Measurements from ENCODE around the gene CLK3.

The CLK3 gene

GRCh38 chr15:74603789-74604705 is 11.6 kb upstream of the CLK3 start:
- Histone ChIP-seq H3K4me1 (ENCODE audit: control insufficient read depth, low read depth, low read length) (no peaks in the 10 kb centered on the region), H3K4me3 (ENCODE audit: low read length) (no peak overlapping the region), H3K9ac (ENCODE audit: low read length) (no peak overlapping the region), H3K27me3 (ENCODE audit: control insufficient read depth, insufficient read depth, low read length) (no peaks in the 10 kb centered on the region), H3K27ac (ENCODE audit: low read length) (no peak overlapping the region), H3K36me3 (ENCODE audit: control insufficient read depth, low read depth, low read length) (no peaks in the 10 kb centered on the region), H3K9me3 (ENCODE audit: control insufficient read depth, low read depth, low read length) (no peaks in the 10 kb centered on the region)

GRCh38 chr15:74604983-74605794 is 10.4 kb upstream of the CLK3 start:
- no peak overlapping the region for H3K4me3 ChIP-seq (ENCODE audit: low read length)
- H3K27ac ChIP-seq (ENCODE audit: low read length) = no peak overlapping the region
- H3K36me3 ChIP-seq (ENCODE audit: control insufficient read depth, low read depth, low read length) = no peaks in the 10 kb centered on the region
- no peak overlapping the region for H3K9ac ChIP-seq (ENCODE audit: low read length)
- no peaks in the 10 kb centered on the region for H3K9me3 ChIP-seq (ENCODE audit: control insufficient read depth, low read depth, low read length)
- no peaks in the 10 kb centered on the region for H3K4me1 ChIP-seq (ENCODE audit: control insufficient read depth, low read depth, low read length)
- no peaks in the 10 kb centered on the region for H3K27me3 ChIP-seq (ENCODE audit: control insufficient read depth, insufficient read depth, low read length)

GRCh38 chr15:74605795-74606150 is 9.9 kb upstream of the CLK3 start:
- Histone ChIP-seq H3K36me3 (ENCODE audit: control insufficient read depth, low read depth, low read length) (no peaks in the 10 kb centered on the region), H3K27me3 (ENCODE audit: control insufficient read depth, insufficient read depth, low read length) (no peaks in the 10 kb centered on the region), H3K4me3 (ENCODE audit: low read length) (no peak overlapping the region), H3K9ac (ENCODE audit: low read length) (no peak overlapping the region), H3K4me1 (ENCODE audit: control insufficient read depth, low read depth, low read length) (no peaks in the 10 kb centered on the region), H3K9me3 (ENCODE audit: control insufficient read depth, low read depth, low read length) (no peaks in the 10 kb centered on the region), H3K27ac (ENCODE audit: low read length) (no peak overlapping the region)

GRCh38 chr15:74608786-74609185 is 6.8 kb upstream of the CLK3 start:
- Histone ChIP-seq H3K27ac (ENCODE audit: low read length) (no peak overlapping the region), H3K4me1 (ENCODE audit: control insufficient read depth, low read depth, low read length) (no peaks in the 10 kb centered on the region), H3K27me3 (ENCODE audit: control insufficient read depth, insufficient read depth, low read length) (peaks cover 15% of the 10 kb centered on the region), H3K9ac (ENCODE audit: low read length) (no peak overlapping the region), H3K9me3 (ENCODE audit: control insufficient read depth, low read depth, low read length) (no peaks in the 10 kb centered on the region), H3K36me3 (ENCODE audit: control insufficient read depth, low read depth, low read length) (no peaks in the 10 kb centered on the region), H3K4me3 (ENCODE audit: low read length) (no peak overlapping the region)

GRCh38 chr15:74609938-74610301 is 5.7 kb upstream of the CLK3 start:
- no peak overlapping the region for H3K4me3 ChIP-seq (ENCODE audit: low read length)

GRCh38 chr15:74610302-74610951 is 5.2 kb upstream of the CLK3 start:
- H3K4me1 ChIP-seq (ENCODE audit: control insufficient read depth, low read depth, low read length) = no peaks in the 10 kb centered on the region

More at GRCh38 chr15:74609938-74610301, 5.7 kb upstream of the CLK3 start:
- no peak overlapping the region for H3K27ac ChIP-seq (ENCODE audit: low read length)
- H3K4me1 ChIP-seq (ENCODE audit: control insufficient read depth, low read depth, low read length) = no peaks in the 10 kb centered on the region
- peaks cover 18% of the 10 kb centered on the region for H3K27me3 ChIP-seq (ENCODE audit: control insufficient read depth, insufficient read depth, low read length)
- no peak overlapping the region for H3K9ac ChIP-seq (ENCODE audit: low read length)
- no peaks in the 10 kb centered on the region for H3K36me3 ChIP-seq (ENCODE audit: control insufficient read depth, low read depth, low read length)
- no peaks in the 10 kb centered on the region for H3K9me3 ChIP-seq (ENCODE audit: control insufficient read depth, low read depth, low read length)

GRCh38 chr15:74611341-74611740 is 4.3 kb upstream of the CLK3 start:
- H3K4me3 ChIP-seq (ENCODE audit: low read length) = no peak overlapping the region
- no peak overlapping the region for H3K9ac ChIP-seq (ENCODE audit: low read length)
- no peaks in the 10 kb centered on the region for H3K9me3 ChIP-seq (ENCODE audit: control insufficient read depth, low read depth, low read length)
- peaks cover 18% of the 10 kb centered on the region for H3K27me3 ChIP-seq (ENCODE audit: control insufficient read depth, insufficient read depth, low read length)
- no peaks in the 10 kb centered on the region for H3K4me1 ChIP-seq (ENCODE audit: control insufficient read depth, low read depth, low read length)
- no peak overlapping the region for H3K27ac ChIP-seq (ENCODE audit: low read length)
- H3K36me3 ChIP-seq (ENCODE audit: control insufficient read depth, low read depth, low read length) = no peaks in the 10 kb centered on the region

More at GRCh38 chr15:74610302-74610951, 5.2 kb upstream of the CLK3 start:
- Histone ChIP-seq H3K9ac (ENCODE audit: low read length) (no peak overlapping the region), H3K36me3 (ENCODE audit: control insufficient read depth, low read depth, low read length) (no peaks in the 10 kb centered on the region), H3K27me3 (ENCODE audit: control insufficient read depth, insufficient read depth, low read length) (peaks cover 18% of the 10 kb centered on the region), H3K9me3 (ENCODE audit: control insufficient read depth, low read depth, low read length) (no peaks in the 10 kb centered on the region), H3K27ac (ENCODE audit: low read length) (no peak overlapping the region), H3K4me3 (ENCODE audit: low read length) (no peak overlapping the region)

GRCh38 chr15:74611834-74612233 is 3.8 kb upstream of the CLK3 start:
- H3K4me3 ChIP-seq (ENCODE audit: low read length) = no peak overlapping the region
- H3K27me3 ChIP-seq (ENCODE audit: control insufficient read depth, insufficient read depth, low read length) = peaks cover 18% of the 10 kb centered on the region
- H3K27ac ChIP-seq (ENCODE audit: low read length) = no peak overlapping the region
- H3K4me1 ChIP-seq (ENCODE audit: control insufficient read depth, low read depth, low read length) = peaks cover under 1% of the 10 kb centered on the region
- no peaks in the 10 kb centered on the region for H3K9me3 ChIP-seq (ENCODE audit: control insufficient read depth, low read depth, low read length)
- no peak overlapping the region for H3K9ac ChIP-seq (ENCODE audit: low read length)
- no peaks in the 10 kb centered on the region for H3K36me3 ChIP-seq (ENCODE audit: control insufficient read depth, low read depth, low read length)

- no peaks in the 10 kb centered on the region for H3K9me3 ChIP-seq (ENCODE audit: control insufficient read depth, low read depth, low read length)
Observed at GRCh38 chr15:74612677-74613076, 3.0 kb upstream of the CLK3 start.

GRCh38 chr15:74613089-74613952 is 2.3 kb upstream of the CLK3 start:
- Histone ChIP-seq H3K4me1 (ENCODE audit: control insufficient read depth, low read depth, low read length) (peaks cover 3% of the 10 kb centered on the region), H3K9me3 (ENCODE audit: control insufficient read depth, low read depth, low read length) (no peaks in the 10 kb centered on the region), H3K27ac (ENCODE audit: low read length) (no peak overlapping the region), H3K27me3 (ENCODE audit: control insufficient read depth, insufficient read depth, low read length) (peaks cover 18% of the 10 kb centered on the region), H3K9ac (ENCODE audit: low read length) (no peak overlapping the region), H3K4me3 (ENCODE audit: low read length) (no peak overlapping the region), H3K36me3 (ENCODE audit: control insufficient read depth, low read depth, low read length) (no peaks in the 10 kb centered on the region)

More at GRCh38 chr15:74612677-74613076, 3.0 kb upstream of the CLK3 start:
- Histone ChIP-seq H3K4me3 (ENCODE audit: low read length) (no peak overlapping the region), H3K9ac (ENCODE audit: low read length) (no peak overlapping the region), H3K4me1 (ENCODE audit: control insufficient read depth, low read depth, low read length) (peaks cover 3% of the 10 kb centered on the region), H3K36me3 (ENCODE audit: control insufficient read depth, low read depth, low read length) (no peaks in the 10 kb centered on the region), H3K27ac (ENCODE audit: low read length) (no peak overlapping the region), H3K27me3 (ENCODE audit: control insufficient read depth, insufficient read depth, low read length) (peaks cover 18% of the 10 kb centered on the region)
